Stimulated activated naive CD8-positive, alpha-beta T cell treated with anti-CD3 and anti-CD28 coated beads, Interleukin-15, amount 100 ng/mL, for 72 hours (primary cell): ENCODE results near the gene GNA12.

ENCODE experiments used
- ATAC-seq: fragments of 150-1000 bp; cut with Tn5 transposase; 2 replicates; pipeline ENCODE4 v1.10.0; 2021; ENCODE audit warnings: mild to moderate bottlenecking, moderate library complexity
- DNase-seq, 2 donors: peaks; one replicate each; pipeline ENCODE4 v3.0.0; 2021 to 2022
- H3K27ac Mint-ChIP-seq, 2 donors: one replicate each; pipeline ENCODE4 v1.8.0; 2022; ENCODE audit warnings: mild to moderate bottlenecking in 2 of 2, mixed read lengths in 2 of 2, moderate library complexity in 2 of 2
- H3K27me3 Mint-ChIP-seq: one replicate; pipeline ENCODE4 v1.8.0; 2022; ENCODE audit warnings: mixed read lengths
- H3K4me1 Mint-ChIP-seq: one replicate; pipeline ENCODE4 v1.8.0; 2022; ENCODE audit warnings: mild to moderate bottlenecking, mixed read lengths
- H3K4me3 Mint-ChIP-seq, 2 donors: one replicate each; pipeline ENCODE4 v1.8.0; 2022; ENCODE audit warnings: mild to moderate bottlenecking in 2 of 2, mixed read lengths in 2 of 2, moderate library complexity in 1 of 2
- H3K9me3 Mint-ChIP-seq, 2 donors: one replicate each; pipeline ENCODE4 v1.8.0; 2022; ENCODE audit warnings: mixed read lengths in 2 of 2

Gene GNA12

DNA sequence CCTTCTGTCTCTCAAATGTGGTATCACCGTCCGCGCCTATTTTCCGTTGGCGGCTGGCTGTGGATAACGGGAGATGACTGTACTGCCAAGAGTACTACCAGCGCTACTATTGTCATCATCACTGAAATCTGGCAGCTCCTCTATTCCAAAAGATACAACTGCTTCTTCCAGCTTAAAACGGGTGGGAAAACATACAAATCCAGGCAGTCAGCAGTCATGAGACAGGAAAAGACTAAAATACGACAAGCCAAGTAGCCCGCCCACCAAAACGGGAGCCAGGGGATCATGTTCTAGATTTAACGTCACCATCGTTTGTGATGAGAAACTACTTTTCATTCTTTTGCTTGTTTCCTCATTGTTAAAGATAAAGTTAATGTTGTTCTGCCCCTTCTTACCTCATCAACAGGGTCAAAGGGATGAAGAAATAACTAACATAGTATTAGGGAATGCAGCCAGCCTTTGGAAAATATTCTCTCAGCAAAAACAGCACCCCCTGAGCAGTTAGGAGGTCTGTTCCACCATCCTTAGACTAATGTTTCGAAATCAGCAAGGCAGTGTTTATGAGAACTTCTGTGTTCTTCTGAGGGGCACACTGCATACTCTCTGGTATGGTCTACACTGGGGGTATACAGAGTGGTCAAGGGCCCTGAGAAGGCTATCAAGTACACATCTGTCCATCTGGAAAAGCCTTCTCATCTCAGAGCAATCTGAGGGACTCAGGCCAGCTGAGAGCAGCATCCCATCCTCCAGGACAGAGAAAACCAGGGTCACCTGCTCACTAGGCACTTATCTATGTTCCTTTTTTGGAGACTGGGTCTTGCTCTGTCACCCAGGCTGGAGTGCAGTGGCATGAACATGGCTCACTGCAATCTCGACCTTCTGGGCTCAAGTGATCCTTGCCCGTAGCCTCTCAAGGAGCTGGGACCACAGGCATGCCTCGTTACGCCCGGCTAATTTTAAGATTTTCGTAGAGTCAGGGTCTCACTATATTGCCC lies 47.5 kb downstream of the GNA12 start:
- Mint-ChIP-seq H3K27me3 (no peaks in the 10 kb centered on the region), H3K9me3 (no peaks in the 10 kb centered on the region), H3K4me3 (no peak overlapping the region), H3K4me1 (peaks cover 42% of the 10 kb centered on the region), H3K27ac (peak overlapping the region in 1 of 2 donors; percentile 4)
- DNase-seq (no peak), ATAC-seq (no peak)

DNA sequence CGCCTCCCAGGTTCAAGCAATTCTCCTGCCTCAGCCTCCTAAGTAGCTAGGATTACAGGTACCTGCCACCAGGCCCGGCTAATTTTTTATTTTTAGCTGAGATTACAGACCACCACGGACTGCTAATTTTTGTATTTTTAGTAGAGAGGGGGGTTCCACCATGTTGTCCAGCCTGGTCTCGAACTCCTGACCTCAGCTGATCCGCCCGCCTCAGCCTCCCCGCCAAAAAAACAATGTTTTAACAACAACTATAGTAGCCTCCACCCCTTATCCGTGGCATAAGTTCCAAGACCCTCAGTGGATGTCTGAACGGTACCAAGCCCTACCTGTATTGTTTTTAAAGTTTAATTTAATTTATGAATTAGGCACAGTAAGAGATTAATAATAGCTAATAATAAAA lies 48.2 kb downstream of the GNA12 start:
- H3K9me3 Mint-ChIP-seq, result no peaks in the 10 kb centered on the region
- H3K4me3 Mint-ChIP-seq, result no peak overlapping the region
- no peaks in the 10 kb centered on the region for H3K27me3 Mint-ChIP-seq
- H3K27ac Mint-ChIP-seq, result no peak overlapping the region
- DNase-seq (no peak), ATAC-seq (no peak)
- H3K4me1 Mint-ChIP-seq, result peaks cover 34% of the 10 kb centered on the region

DNA sequence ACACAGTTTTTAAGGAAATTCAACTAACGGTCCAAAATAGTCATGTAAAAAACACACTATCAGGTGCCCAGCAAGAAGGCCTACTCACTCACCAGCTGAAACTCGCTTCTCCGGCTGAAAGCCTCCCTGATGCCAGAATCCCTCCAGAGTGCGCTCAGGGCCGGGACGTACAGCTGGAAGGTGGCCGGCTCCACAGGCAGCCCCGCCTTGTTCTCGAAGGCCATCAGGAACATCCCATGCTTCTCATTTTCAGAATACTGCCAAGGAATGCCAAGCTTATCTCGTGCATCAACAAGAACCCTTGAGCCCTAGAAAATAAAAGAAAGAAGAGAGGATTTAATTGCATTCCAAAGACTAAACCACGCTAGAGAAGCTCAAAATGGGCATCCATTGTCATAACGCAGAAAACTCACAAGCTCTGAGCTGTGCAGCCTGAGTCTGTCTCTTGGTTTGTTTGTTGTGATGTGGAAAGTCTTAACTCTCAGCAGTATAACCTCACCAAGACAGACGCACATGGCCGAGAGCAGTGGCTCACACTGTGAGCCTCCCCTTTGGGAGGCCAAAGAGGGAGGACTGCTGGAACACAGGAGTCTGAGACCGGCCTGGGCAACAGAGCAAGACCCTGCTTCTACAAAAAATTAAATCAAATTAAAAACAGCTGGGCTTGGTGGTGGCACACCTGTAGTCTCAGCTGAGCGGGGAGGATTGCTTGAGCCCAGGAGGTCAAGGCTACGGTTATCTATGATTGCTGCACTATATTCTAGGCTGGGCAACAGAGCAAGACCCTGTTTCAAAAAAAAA lies 49.1 kb downstream of the GNA12 start:
- Mint-ChIP-seq H3K27ac (no peak overlapping the region), H3K4me3 (no peak overlapping the region), H3K27me3 (no peaks in the 10 kb centered on the region), H3K9me3 (no peaks in the 10 kb centered on the region), H3K4me1 (peaks cover 25% of the 10 kb centered on the region)
- DNase-seq (no peak), ATAC-seq (no peak)

DNA sequence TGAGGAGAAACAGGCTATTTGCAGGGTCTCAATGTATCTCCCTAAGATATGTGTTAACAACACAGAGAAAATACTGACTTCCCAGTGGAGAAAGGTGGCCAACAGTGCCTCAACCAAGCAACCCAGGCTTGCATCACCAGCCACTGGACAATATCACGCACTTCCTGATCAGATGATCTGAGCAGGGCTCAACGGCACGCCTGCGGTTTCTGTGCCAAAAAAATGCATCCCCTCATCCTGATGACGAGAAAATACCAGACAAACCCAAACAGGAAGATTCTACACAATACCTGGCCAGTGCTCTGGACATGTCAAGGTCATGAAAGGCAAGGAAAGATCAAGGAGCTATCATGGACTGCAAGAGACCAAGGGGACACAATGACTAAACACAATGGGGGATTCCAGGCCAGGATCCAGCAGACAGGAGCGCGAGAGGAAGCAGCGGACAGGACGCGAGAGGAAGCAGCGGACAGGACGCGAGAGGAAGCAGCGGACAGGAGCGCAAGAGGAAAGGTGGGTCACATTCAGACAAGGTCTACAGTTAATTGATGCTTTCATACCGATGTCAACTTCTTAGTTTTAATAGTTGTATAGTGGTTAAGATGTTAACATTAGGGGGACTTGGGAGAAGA lies 51.1 kb downstream of the GNA12 start:
- Mint-ChIP-seq H3K27ac (no peak overlapping the region), H3K27me3 (no peaks in the 10 kb centered on the region), H3K4me3 (no peak overlapping the region), H3K4me1 (peaks cover 5% of the 10 kb centered on the region), H3K9me3 (no peaks in the 10 kb centered on the region)
- no peak for DNase-seq
- ATAC-seq, result no peak

DNA sequence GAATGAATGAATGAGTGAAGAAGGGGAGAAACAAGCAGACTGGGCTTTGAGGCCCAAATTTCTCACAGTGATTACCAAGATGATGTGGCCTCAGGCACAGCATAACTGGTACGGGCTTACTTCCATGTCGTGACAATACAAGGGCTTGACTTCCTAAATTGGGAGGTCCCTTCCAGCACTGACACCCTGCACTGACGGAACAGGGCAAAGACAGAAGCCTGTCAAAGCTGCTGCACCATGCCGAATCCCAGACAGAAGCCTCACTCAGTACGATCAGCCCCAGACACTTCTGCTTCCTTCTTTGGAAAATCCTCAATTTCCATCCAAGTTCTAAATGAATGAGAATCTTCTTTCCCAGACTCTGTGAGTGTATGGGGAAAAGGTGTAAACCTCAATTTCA lies 51.9 kb downstream of the GNA12 start:
- Mint-ChIP-seq H3K27me3 (no peaks in the 10 kb centered on the region), H3K27ac (no peak overlapping the region), H3K9me3 (no peaks in the 10 kb centered on the region), H3K4me3 (no peak overlapping the region), H3K4me1 (no peaks in the 10 kb centered on the region)
- no peak for ATAC-seq
- no peak for DNase-seq

DNA sequence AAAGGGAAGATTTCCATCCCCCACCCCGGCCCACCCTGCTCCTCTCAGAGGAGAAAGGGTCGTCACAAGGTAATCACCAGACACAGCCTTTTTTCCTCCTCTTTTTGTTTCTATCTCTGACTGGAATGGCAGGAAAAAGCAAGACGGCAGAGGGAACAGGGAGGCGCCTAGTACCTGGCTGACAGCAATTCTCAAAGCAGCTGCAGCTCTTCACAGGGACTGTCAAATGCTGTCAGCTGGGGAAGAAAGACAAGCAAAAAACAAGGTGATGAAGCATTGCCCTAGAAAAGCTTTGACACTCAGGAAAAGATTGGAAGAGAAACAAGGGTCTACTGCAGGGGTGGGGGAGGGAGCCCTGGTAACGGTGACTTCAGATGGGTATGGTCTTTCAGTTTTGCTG lies 52.7 kb downstream of the GNA12 start:
- Mint-ChIP-seq H3K27me3 (no peaks in the 10 kb centered on the region), H3K9me3 (no peaks in the 10 kb centered on the region), H3K4me1 (no peaks in the 10 kb centered on the region), H3K4me3 (no peak overlapping the region), H3K27ac (peak overlapping the region in 1 of 2 donors; percentile 38)
- ATAC-seq (no peak), DNase-seq (no peak)

DNA sequence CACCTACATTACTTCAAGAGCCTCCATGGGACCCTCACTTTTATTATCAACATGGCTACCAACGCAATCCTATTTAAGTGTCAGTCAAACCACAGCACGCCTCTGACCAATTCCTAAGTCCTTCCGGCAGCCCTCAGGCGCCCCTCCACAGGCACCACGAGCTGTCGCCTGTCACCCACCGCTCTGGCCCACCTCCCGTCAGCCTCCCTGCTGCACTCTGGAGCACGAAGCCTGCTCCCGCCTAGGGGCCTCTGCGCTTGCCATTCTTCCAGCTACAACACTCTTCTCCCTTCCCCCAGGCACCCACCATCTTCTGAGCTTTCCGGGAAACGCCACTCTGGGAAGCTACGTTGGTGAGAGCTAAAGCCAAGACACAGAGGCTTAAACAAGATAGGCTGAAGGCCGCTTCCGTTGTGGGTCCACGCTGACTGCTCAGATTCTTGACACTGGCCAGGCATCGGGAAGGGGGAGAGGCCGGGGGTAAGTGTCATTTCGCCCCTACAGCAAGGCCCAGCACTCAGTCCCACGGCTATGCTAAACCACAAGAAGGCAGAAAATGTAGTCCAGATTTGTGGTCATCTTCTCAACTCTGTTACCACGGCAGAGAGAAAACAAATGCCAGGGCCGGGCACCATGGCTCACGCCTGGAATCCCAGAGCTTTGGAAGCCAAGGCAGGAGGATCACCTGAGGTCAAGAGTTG lies 56.7 kb downstream of the GNA12 start:
- H3K9me3 Mint-ChIP-seq, result no peaks in the 10 kb centered on the region
- H3K4me1 Mint-ChIP-seq, result peaks cover 18% of the 10 kb centered on the region
- no peak overlapping the region for H3K4me3 Mint-ChIP-seq
- DNase-seq (no peak), ATAC-seq (no peak)
- no peak overlapping the region for H3K27ac Mint-ChIP-seq
- H3K27me3 Mint-ChIP-seq, result no peaks in the 10 kb centered on the region

DNA sequence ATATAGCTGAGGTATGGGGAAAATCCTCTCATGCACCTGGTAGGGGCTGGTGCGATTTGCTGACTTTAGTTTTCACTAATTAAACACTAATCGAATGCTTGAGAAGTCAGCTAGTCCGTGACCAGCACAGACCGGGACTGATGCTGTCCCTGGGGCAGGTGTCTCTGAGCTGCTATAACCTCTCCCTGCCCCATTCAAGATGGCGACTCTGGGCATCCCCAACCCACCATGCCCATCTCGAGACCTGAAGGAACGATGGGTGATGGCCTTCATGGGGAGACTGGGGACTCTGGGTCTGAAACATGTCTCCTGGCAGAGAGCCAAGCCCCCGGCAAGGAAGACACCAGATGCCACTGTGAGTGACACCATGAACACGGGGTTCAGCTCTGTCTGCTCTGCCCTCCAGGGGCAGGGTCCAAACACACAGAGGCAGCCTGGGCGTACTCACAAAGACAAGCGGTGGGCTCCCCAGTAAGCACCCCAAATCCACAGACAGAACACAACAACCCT lies 57.4 kb downstream of the GNA12 start:
- no peaks in the 10 kb centered on the region for H3K9me3 Mint-ChIP-seq

DNA sequence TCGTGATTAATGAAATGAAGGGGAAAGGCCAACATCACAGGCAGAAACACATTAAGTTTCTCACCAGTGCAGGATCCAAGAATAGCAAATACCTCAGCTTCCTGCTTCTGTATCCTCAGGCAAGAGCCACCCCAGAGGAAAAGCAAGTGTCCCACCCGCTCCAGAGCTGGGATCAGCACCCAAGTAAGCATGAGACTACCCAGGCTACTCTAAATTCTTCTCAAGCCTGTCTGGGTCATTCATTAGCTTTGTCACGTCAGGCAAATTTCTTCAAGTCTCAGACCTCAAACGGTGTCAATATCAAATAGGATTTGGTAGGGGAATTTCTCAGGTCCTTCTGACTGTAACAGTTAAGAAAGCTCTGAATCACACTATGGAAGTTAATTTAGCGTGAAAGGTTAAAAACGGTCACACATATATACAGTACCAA lies 59.0 kb downstream of the GNA12 start:
- Mint-ChIP-seq H3K4me1 (peaks cover 34% of the 10 kb centered on the region), H3K27ac (no peak overlapping the region), H3K4me3 (no peak overlapping the region), H3K9me3 (no peaks in the 10 kb centered on the region), H3K27me3 (no peaks in the 10 kb centered on the region)
- DNase-seq (no peak), ATAC-seq (peak; percentile 27)

More for the DNA sequence above, 57.4 kb downstream of the GNA12 start:
- Mint-ChIP-seq H3K4me1 (peaks cover 26% of the 10 kb centered on the region), H3K4me3 (no peak overlapping the region), H3K27ac (no peak overlapping the region), H3K27me3 (no peaks in the 10 kb centered on the region)
- DNase-seq, result no peak
- no peak for ATAC-seq

DNA sequence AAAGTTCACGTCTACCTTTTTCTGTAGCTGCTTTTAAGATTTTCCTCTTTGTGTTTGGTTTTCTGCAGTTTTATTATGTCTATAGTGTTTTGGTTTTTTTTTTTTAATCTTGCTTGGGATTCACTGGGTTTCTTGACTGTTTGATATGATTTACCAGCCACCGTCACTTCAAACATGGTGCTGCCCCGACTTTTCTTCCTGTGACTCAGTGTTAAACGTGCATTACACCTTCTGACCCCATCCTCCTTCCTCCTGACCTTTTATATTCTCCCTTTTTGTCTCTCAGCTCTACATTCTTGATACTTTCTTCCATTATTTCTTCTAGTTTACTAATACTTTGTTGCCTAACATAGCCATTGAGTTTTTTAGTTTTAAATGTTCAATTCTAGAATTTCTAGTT lies 61.5 kb downstream of the GNA12 start:
- peaks cover 34% of the 10 kb centered on the region for H3K4me1 Mint-ChIP-seq
- H3K9me3 Mint-ChIP-seq, result no peaks in the 10 kb centered on the region
- DNase-seq (peak in 1 of 2 donors; percentile 40), ATAC-seq (peak; percentile 96)
- peak overlapping the region; percentile 7 to 21 for H3K27ac Mint-ChIP-seq
- no peaks in the 10 kb centered on the region for H3K27me3 Mint-ChIP-seq
- H3K4me3 Mint-ChIP-seq, result peak overlapping the region; percentile 34 to 70

DNA sequence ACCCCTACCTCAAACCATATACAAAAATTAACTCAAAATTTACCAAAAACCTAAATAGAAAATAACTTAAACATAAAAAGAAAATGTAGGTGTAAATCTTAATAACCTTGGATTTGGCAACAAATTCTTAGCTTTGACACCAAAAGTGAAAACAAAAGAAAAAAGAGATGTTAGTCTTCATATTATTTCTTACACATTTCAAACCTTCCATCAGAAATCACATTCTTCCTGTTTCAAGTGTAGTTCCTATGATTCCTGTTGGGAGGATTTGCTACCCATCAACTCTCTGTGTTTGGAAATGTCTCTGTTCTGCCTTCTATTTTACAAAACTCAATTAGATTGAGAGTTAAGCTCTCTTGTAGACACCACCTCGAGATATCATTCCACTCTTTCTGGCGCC lies 62.0 kb downstream of the GNA12 start:
- no peak overlapping the region for H3K27ac Mint-ChIP-seq
- ATAC-seq, result peak; percentile 6
- H3K9me3 Mint-ChIP-seq, result no peaks in the 10 kb centered on the region
- H3K4me1 Mint-ChIP-seq, result peaks cover 34% of the 10 kb centered on the region
- H3K4me3 Mint-ChIP-seq, result peak overlapping the region in 1 of 2 donors; percentile 70
- DNase-seq, result no peak
- no peaks in the 10 kb centered on the region for H3K27me3 Mint-ChIP-seq

DNA sequence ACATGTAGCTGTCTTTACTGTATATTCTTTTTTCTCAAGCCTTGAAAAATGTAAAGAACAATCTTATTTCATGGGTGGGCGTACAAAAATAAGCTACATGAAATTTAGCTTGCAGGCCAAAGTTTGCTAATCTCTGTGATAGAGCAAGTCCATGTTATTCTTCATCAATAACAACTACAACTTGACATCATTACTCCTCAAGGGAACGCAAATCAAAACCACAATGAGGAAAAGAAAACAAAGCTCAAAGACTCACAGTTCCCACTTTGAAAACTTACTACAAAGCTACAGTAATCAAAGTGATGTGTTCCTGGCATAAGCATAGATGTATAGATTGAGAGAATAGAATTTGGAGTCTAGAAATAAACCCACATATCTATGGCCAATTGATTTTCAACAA lies 62.5 kb downstream of the GNA12 start:
- no peaks in the 10 kb centered on the region for H3K27me3 Mint-ChIP-seq
- DNase-seq, result no peak
- H3K4me1 Mint-ChIP-seq, result peaks cover 34% of the 10 kb centered on the region
- no peaks in the 10 kb centered on the region for H3K9me3 Mint-ChIP-seq
- ATAC-seq, result no peak
- H3K27ac Mint-ChIP-seq, result no peak overlapping the region
- no peak overlapping the region for H3K4me3 Mint-ChIP-seq

DNA sequence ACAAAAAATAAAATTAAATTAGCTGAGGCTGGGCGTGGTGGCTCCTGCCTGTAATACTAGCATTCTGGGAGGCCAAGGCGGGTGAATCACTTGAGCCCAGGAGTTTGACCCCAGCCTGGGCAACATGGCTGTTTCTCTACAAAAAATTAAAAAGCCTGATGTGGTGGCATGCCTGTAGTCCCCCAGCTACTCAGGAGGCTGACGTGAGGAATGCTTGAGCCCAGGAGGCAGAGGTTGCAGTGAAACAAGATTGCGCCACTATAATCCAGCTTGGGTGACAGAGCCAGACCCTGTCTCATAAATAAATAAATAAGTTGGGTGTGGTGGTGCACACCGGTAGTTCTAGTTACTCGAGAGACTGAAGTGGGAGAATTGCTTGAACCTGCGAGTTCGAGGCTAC lies 65.1 kb downstream of the GNA12 start:
- Mint-ChIP-seq H3K4me1 (peaks cover 33% of the 10 kb centered on the region), H3K4me3 (no peak overlapping the region), H3K9me3 (no peaks in the 10 kb centered on the region), H3K27me3 (no peaks in the 10 kb centered on the region), H3K27ac (no peak overlapping the region)
- ATAC-seq, result no peak
- DNase-seq, result no peak

DNA sequence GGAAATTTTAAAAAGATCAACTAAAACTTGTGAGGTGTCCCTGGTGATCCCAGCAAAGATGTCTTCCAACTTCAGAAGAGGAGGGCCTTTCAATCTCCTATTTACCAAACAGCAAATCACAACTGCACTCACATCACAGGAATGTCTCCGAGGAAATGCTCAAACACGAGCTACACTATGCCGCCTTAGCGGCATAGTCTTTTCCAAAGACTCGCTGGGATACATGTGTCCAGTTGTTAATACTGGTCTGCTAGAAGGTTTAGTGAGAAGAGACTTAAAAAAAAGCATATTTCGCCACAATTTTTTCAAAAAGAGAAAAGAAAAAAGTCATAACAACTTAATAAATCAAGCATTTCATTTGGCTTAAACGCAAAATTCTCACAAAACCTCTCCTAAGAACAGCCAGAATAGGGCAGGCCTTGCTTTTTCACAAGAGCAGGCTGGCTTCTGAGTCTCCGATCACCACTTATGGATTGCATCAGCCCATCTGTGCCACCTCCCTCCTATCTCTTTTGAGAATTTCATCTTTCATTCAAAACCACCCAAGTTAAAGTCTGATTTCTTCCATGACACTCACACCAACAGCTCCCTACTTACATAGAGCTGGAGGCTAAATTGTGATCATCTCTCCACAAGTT lies 66.1 kb downstream of the GNA12 start:
- H3K4me3 Mint-ChIP-seq, result no peak overlapping the region
- no peak for ATAC-seq
- H3K27me3 Mint-ChIP-seq, result no peaks in the 10 kb centered on the region
- peaks cover 37% of the 10 kb centered on the region for H3K4me1 Mint-ChIP-seq
- peak overlapping the region in 1 of 2 donors; percentile 41 for H3K27ac Mint-ChIP-seq
- DNase-seq, result no peak
- no peaks in the 10 kb centered on the region for H3K9me3 Mint-ChIP-seq
